SH-SY5Y (cell line): ENCODE results near the gene HAUS2.

Source experiments
- GATA2 ChIP-seq: IDR thresholded peaks from 2 replicates; pipeline ENCODE4 v1.6.1; 2011; ENCODE audit warnings: mild to moderate bottlenecking, low read depth, low read length
- GATA3 ChIP-seq: IDR thresholded peaks from 2 replicates; pipeline ENCODE4 v1.6.1; 2011; ENCODE audit warnings: low read depth, mild to moderate bottlenecking, low read length, moderate library complexity

GRCh38 chr15:42611532-42611931, 62.9 kb downstream of the HAUS2 start:
- TF ChIP-seq GATA2 (no peak), GATA3 (no peak)
